Ectodermal cell (in vitro differentiated cells): ENCODE results near the gene RGS6.

Source experiments
- H3K27ac ChIP-seq: 2 replicates; pipeline ENCODE4 v1.7.0; 2013; ENCODE audit warnings: mild to moderate bottlenecking, low read depth, low read length; ENCODE audit not compliant: insufficient read depth, poor library complexity, severe bottlenecking
- H3K27me3 ChIP-seq: 2 replicates; pipeline ENCODE4 v1.7.0; 2013; ENCODE audit warnings: mild to moderate bottlenecking, low read length; ENCODE audit not compliant: insufficient read depth, control insufficient read depth, poor library complexity, severe bottlenecking
- H3K36me3 ChIP-seq: one replicate; pipeline ENCODE4 v1.7.0; 2013; ENCODE audit warnings: low read length; ENCODE audit not compliant: control insufficient read depth, insufficient read depth
- H3K4me1 ChIP-seq: one replicate; pipeline ENCODE4 v1.7.0; 2013; ENCODE audit warnings: low read length; ENCODE audit not compliant: control insufficient read depth, insufficient read depth
- H3K4me3 ChIP-seq: 2 replicates; pipeline ENCODE4 v1.7.0; 2013; ENCODE audit warnings: low read depth, low read length, control low read depth; ENCODE audit not compliant: insufficient read depth
- H3K9me3 ChIP-seq: 2 replicates; pipeline ENCODE4 v1.7.0; 2013; ENCODE audit warnings: mild to moderate bottlenecking, low read length, moderate library complexity; ENCODE audit not compliant: control insufficient read depth
- WGBS, 2 experiments: methylation state at CpG; one replicate each; pipeline ENCODE4 v1.1.7; 2013; ENCODE audit warnings: missing lambda C conversion rate in 2 of 2; 5-methylcytosine and 5-hydroxymethylcytosine counted together

Gene RGS6

GRCh38 chr14:72522847-72523246, 590.6 kb downstream of the RGS6 start:
- Histone ChIP-seq H3K36me3 (no peaks in the 10 kb centered on the region), H3K27me3 (no peaks in the 10 kb centered on the region), H3K4me1 (no peaks in the 10 kb centered on the region), H3K9me3 (no peaks in the 10 kb centered on the region), H3K27ac (no peak overlapping the region), H3K4me3 (no peak overlapping the region)
- WGBS, 2 experiments = 90 to 93% methylated on average over 4 of the region's 4 CpGs

GRCh38 chr14:72523424-72524294, 591.4 kb downstream of the RGS6 start:
- Histone ChIP-seq H3K27ac (no peak overlapping the region), H3K36me3 (no peaks in the 10 kb centered on the region), H3K4me3 (no peak overlapping the region), H3K4me1 (no peaks in the 10 kb centered on the region), H3K9me3 (no peaks in the 10 kb centered on the region), H3K27me3 (no peaks in the 10 kb centered on the region)
- WGBS, 2 experiments = 94% methylated on average over 5 of the region's 5 CpGs

DNA sequence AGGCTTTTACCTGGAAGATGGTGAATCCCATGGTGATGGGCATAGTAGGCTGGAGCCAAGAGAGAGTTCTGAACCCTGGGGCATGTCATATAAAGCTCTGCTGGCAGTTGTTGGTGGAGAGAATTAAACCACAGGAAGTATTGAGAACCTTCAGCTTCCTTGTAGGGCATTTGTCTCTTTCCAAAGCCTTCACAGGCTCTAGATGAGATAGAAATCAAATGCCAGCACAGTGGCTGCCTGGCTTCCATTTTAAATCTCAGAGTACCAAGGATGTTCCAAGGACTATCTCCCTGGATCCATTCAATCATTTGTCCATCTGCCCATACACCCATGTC, 592.0 kb downstream of the RGS6 start:
- Histone ChIP-seq H3K9me3 (no peaks in the 10 kb centered on the region), H3K4me3 (no peak overlapping the region), H3K36me3 (no peaks in the 10 kb centered on the region), H3K4me1 (no peaks in the 10 kb centered on the region), H3K27me3 (no peaks in the 10 kb centered on the region), H3K27ac (no peak overlapping the region)

DNA sequence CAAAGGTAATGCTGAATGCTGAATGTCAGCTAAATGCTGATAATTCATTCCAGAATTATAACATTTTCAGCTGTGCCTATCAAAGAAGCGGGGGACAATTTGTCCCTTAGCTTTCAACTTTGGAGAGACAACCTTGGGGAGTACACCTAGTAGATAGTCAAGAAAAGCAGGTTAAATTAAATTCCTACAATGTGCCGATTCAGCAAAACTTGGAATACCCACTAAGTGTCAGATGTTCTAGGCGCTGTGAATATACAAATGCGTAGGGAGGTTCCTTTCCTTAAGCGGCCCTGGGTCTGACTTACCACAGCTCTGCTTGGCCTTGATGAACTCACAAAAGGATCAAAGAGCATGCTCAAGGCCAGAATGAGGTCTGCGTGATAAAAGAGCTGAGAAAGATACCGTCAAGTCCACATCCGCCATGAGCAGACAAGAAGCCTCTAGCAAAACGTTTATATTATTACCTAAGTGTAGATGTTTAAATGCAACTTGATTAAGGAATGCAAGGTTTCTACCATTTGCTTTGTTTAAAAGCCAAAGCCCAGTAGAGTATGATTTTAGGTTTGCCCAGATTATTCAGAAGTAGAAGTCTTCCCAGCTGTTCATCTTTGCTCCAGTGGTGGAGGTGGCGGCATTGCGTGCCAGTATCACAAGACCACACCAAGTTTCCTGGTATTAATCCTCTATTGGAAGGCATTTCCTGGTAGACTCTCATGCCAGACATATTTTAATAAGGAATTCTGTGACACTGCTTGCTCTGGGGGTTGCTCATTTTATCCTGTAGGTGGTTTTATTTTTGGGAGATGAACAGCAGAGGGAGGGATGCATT, 593.1 kb downstream of the RGS6 start:
- no peaks in the 10 kb centered on the region for H3K27me3 ChIP-seq

DNA sequence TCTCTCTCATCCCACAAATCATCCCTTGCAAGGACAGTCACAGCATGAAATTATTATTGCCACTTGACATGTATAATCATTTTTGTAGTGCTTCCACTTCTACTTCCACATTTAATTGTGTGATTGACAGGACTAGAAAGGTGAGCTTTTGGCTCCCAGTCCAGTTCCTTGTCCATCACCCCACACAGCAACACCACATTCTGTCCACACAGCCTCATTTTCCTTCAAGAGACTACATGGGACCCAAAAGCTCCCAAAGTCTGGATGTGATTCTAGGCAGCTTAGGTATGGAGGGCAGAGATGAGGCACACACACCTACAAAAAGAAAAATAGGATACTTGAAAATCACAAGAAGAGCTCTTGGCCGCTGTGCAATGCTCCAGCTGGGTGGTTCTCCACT, 595.4 kb downstream of the RGS6 start:
- no peak overlapping the region for H3K27ac ChIP-seq
- H3K27me3 ChIP-seq = no peaks in the 10 kb centered on the region
- no peak overlapping the region for H3K4me3 ChIP-seq
- H3K9me3 ChIP-seq = no peaks in the 10 kb centered on the region
- WGBS, 2 experiments = 96% methylated on average over 1 of the region's 1 CpG
- no peaks in the 10 kb centered on the region for H3K36me3 ChIP-seq
- no peaks in the 10 kb centered on the region for H3K4me1 ChIP-seq

More for the DNA sequence above, 593.1 kb downstream of the RGS6 start:
- Histone ChIP-seq H3K36me3 (no peaks in the 10 kb centered on the region), H3K9me3 (no peaks in the 10 kb centered on the region), H3K27ac (no peak overlapping the region), H3K4me3 (no peak overlapping the region), H3K4me1 (no peaks in the 10 kb centered on the region)
- WGBS, 2 experiments = 91 to 95% methylated on average over 11 of the region's 11 CpGs

DNA sequence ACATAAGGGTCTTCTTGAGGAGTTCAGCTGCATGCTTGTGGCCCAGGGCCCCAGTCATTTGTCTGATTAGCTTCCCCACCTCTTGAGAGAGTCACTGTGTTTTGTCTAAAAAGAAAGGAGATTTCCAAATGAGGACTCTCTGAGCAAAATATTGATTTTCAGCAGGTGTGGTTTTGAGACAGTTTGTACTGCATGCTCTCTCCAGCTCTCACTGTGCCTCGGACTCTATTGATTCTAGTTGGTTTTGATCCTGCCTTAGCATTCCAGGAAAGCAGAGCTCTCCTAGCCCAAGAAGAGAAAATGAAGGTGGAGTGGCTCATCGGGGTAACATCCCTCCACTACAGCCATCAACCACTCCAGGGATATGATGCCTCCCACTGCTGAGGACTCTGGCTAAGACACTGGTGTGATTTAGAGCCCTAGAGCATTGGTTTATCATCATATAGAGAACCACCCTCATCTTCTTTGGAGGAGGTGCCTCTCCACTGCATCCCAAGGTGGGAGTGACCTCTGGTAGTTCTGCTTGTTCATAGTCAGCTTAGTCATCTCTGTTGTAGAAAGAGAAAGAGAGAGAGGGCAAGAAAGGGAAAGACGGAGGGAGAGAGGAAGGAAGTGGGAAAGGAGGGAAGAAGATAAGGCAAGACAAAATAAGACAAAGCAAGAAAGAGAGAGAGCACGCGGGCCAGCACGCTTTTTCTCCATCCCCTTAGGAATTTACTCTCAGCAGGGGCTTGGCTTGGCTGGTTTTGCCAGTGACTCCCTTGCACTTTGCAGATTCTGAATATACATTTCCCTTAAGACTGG, 596.0 kb downstream of the RGS6 start:
- H3K4me3 ChIP-seq = no peak overlapping the region
- H3K27ac ChIP-seq = no peak overlapping the region
- H3K27me3 ChIP-seq = no peaks in the 10 kb centered on the region
- H3K36me3 ChIP-seq = no peaks in the 10 kb centered on the region
- no peaks in the 10 kb centered on the region for H3K4me1 ChIP-seq
- WGBS, 2 experiments = 73 to 85% methylated on average over 5 to 6 of the region's 6 CpGs
- H3K9me3 ChIP-seq = no peaks in the 10 kb centered on the region

DNA sequence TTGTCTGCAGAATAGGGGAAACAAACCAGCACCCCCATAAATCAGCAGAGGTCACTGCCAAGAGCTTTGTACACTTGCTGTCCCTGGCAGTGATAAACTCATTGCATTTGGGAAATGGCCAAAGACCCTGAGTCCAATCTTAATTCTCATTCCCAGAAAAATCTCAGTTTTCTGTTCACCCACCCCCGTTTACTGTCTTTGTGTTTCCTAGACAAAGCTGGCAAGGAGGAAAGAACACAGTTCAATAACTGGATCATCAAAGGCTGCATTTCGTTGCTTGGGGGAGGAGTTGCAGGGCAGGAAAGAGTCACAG, 596.6 kb downstream of the RGS6 start:
- Histone ChIP-seq H3K27me3 (no peaks in the 10 kb centered on the region), H3K27ac (no peak overlapping the region), H3K36me3 (no peaks in the 10 kb centered on the region), H3K4me1 (no peaks in the 10 kb centered on the region), H3K4me3 (no peak overlapping the region), H3K9me3 (no peaks in the 10 kb centered on the region)
- WGBS, 2 experiments = 90 to 92% methylated on average over 2 of the region's 2 CpGs

DNA sequence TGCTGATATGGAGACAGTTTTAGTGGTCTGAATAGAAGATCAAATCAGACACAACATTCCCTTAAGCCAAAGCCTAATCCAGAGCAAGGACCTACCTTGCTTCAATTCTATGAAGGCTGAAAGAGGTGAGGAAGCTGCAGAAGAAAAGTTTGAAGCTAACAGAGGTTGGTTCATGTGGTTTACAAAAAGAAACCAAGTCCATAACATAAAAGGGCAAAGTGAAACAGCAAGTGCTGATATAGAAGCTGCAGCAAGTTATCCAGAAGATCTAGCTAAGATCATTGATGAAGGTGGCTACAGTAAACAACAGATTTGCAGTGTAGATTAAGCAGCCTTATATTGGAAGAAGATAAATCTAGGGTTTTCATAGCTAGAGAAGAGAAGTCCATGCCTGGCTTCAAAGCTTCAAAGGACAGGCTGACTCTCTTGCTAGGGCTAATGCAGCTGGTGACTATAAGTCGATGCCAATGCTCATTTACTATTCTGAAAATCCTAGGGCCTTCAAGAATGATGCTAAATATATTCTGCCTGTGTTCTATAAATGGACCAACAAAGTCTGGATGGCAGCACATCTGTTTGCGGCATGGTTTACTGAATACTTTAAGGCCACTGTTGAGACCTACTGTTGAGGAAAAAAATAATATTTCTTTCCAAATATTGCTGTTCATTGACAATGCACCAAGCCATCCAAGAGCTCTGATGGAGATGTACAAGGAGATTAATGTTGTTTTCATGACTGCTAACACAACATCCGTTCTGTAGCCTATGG, 600.6 kb downstream of the RGS6 start:
- Histone ChIP-seq H3K27me3 (no peaks in the 10 kb centered on the region), H3K9me3 (no peaks in the 10 kb centered on the region), H3K4me3 (no peak overlapping the region), H3K36me3 (no peaks in the 10 kb centered on the region), H3K27ac (no peak overlapping the region), H3K4me1 (no peaks in the 10 kb centered on the region)
- WGBS, 2 experiments = 85 to 95% methylated on average over 2 to 3 of the region's 3 CpGs

DNA sequence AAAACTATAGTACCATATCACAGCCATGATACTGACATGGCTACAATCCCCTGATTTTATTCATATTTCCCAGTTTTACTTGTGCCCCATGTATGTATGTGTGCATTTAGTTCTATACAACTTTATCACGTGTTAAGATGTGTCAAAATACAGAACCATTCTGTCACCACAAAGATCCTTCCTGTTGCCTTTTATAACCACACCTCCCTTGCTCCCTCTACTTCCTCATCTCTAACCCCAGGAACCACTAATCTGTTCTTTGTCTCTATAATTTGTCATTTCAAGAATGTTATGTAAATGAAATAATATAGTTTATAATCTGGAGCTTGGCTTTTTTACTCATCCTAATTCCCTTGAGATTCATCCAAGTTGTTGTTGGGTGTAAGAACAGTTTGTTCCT, 603.3 kb downstream of the RGS6 start:
- H3K36me3 ChIP-seq = no peaks in the 10 kb centered on the region
- no peak overlapping the region for H3K4me3 ChIP-seq
- no peaks in the 10 kb centered on the region for H3K27me3 ChIP-seq
- WGBS, 2 experiments = 93 to 100% methylated on average over 1 of the region's 1 CpG
- H3K27ac ChIP-seq = no peak overlapping the region
- H3K9me3 ChIP-seq = no peaks in the 10 kb centered on the region
- H3K4me1 ChIP-seq = no peaks in the 10 kb centered on the region
